NB4 (cell line): ENCODE results near the gene NAA10.
A peak's percentile ranks its signal among the peaks of the same experiment; 100 is the strongest.

Experiments
- MYC ChIP-seq: IDR thresholded peaks from 2 replicates; pipeline ENCODE4 v1.6.1; 2011; ENCODE audit warnings: low read depth, low read length
- TF ChIP-seq, protein P1 (sequence below): IDR thresholded peaks from one replicate; pipeline ENCODE4 v1.5.1; 2012; ENCODE audit warnings: low read depth, low read length

DNA sequence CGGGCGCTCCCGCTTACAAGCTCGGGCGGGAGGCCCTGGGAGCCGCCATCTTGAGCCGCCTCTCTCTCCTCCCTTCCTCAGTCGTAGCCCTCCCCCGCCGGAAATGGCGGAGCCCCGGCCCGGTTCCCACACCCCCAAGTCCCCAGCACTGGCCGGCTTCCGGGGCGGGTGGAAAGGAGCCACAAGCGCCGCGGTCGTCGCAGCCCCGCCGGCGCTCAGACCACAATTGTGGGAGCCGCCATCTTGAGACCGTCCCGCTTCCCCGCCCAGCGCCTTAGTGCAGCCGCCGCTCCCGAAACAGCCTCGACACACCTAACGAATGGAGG is 36.2 kb upstream of the NAA10 start:
- TF ChIP-seq, protein P1, sequence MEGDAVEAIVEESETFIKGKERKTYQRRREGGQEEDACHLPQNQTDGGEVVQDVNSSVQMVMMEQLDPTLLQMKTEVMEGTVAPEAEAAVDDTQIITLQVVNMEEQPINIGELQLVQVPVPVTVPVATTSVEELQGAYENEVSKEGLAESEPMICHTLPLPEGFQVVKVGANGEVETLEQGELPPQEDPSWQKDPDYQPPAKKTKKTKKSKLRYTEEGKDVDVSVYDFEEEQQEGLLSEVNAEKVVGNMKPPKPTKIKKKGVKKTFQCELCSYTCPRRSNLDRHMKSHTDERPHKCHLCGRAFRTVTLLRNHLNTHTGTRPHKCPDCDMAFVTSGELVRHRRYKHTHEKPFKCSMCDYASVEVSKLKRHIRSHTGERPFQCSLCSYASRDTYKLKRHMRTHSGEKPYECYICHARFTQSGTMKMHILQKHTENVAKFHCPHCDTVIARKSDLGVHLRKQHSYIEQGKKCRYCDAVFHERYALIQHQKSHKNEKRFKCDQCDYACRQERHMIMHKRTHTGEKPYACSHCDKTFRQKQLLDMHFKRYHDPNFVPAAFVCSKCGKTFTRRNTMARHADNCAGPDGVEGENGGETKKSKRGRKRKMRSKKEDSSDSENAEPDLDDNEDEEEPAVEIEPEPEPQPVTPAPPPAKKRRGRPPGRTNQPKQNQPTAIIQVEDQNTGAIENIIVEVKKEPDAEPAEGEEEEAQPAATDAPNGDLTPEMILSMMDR: no peak
- TF ChIP-seq MYC: peak; percentile 50; the same call in 1 of the 2 replicates
